IMR-90 (cell line): Measurements from ENCODE around the gene SGMS1.

ENCODE experiments used
- BHLHE40 ChIP-seq: fragments of 150-350 bp; IDR thresholded peaks from 2 replicates; pipeline ENCODE4 v1.6.1; 2016; ENCODE audit warnings: mild to moderate bottlenecking, low read depth, low read length
- CEBPB ChIP-seq: IDR thresholded peaks from 2 replicates; pipeline ENCODE4 v1.6.1; 2012; ENCODE audit warnings: low read depth, low read length, improper control_type of control experiment
- CTCF ChIP-seq: conservative IDR thresholded peaks from 2 replicates; pipeline ENCODE4 v1.5.1; 2012; ENCODE audit warnings: mild to moderate bottlenecking, low read depth, low read length, improper control_type of control experiment
- FOS ChIP-seq: fragments of 150-350 bp; IDR thresholded peaks from 2 replicates; pipeline ENCODE4 v1.6.1; 2016; ENCODE audit warnings: low read depth, low read length
- MAFK ChIP-seq: IDR thresholded peaks from 2 replicates; pipeline ENCODE4 v1.6.1; 2012; ENCODE audit warnings: low read depth, low read length, improper control_type of control experiment
- POLR2A ChIP-seq: IDR thresholded peaks from 2 replicates; pipeline ENCODE4 v1.6.1; 2012; ENCODE audit warnings: mild to moderate bottlenecking, low read depth, low read length
- RAD21 ChIP-seq: IDR thresholded peaks from 2 replicates; pipeline ENCODE4 v1.6.1; 2012; ENCODE audit warnings: low read length, improper control_type of control experiment
- RCOR1 ChIP-seq: IDR thresholded peaks from 2 replicates; pipeline ENCODE4 v1.6.1; 2012; ENCODE audit warnings: mild to moderate bottlenecking, low read length, improper control_type of control experiment; ENCODE audit not compliant: insufficient replicate concordance
- USF2 ChIP-seq: fragments of 150-350 bp; IDR thresholded peaks from 2 replicates; pipeline ENCODE4 v1.6.1; 2017; ENCODE audit warnings: mild to moderate bottlenecking, antibody characterized with exemption, low read length, low read depth

- TF ChIP-seq CTCF = no peak
- no peak for TF ChIP-seq MAFK
- TF ChIP-seq RAD21 = no peak
- TF ChIP-seq POLR2A = no peak
- TF ChIP-seq RCOR1 = no peak
- no peak for TF ChIP-seq FOS
- TF ChIP-seq CEBPB = no peak
- TF ChIP-seq BHLHE40 = no peak
- TF ChIP-seq USF2 = no peak
Observed at GRCh38 chr10:50369931-50370330, 253.8 kb downstream of the SGMS1 start.
